Fibroblast of mammary gland (primary cell): ENCODE measurements around the gene FALEC.

Experiments
- DNase-seq: peaks from one replicate; pipeline ENCODE4 v3.0.0-alpha.2; 2010; ENCODE audit warnings: low read depth
- H3K4me3 ChIP-seq: 2 replicates; pipeline ENCODE4 v1.5.1; 2011; ENCODE audit warnings: low read depth, mild to moderate bottlenecking, low read length, moderate library complexity; ENCODE audit not compliant: control insufficient read depth
- CTCF ChIP-seq: conservative IDR thresholded peaks from 2 replicates; pipeline ENCODE4 v1.5.1; 2011; ENCODE audit warnings: low read depth, low read length, inconsistent platforms; ENCODE audit not compliant: control insufficient read depth, insufficient read depth

FALEC gene

GRCh38 chr1:150514913-150515327 lies 632 bp upstream of the FALEC start:
- TF ChIP-seq CTCF, result no peak
- DNase-seq, result no peak
- peak overlapping the region; percentile 49 for H3K4me3 ChIP-seq

- no peak for TF ChIP-seq CTCF
- DNase-seq, result peak; percentile 22
- peak overlapping the region; percentile 61 for H3K4me3 ChIP-seq
These were observed 569 bp downstream of the FALEC start for GRCh38 chr1:150516050-150516591.

- peak overlapping the region; percentile 61 for H3K4me3 ChIP-seq
- TF ChIP-seq CTCF, result no peak
- peak; percentile 18 for DNase-seq
These were observed 1.1 kb downstream of the FALEC start for GRCh38 chr1:150516616-150517015.

- DNase-seq, result no peak
- no peak overlapping the region for H3K4me3 ChIP-seq
- TF ChIP-seq CTCF, result no peak
These were observed 5.8 kb downstream of the FALEC start for GRCh38 chr1:150521196-150521968.

- H3K4me3 ChIP-seq, result no peak overlapping the region
- no peak for DNase-seq
- no peak for TF ChIP-seq CTCF
These were observed 9.8 kb downstream of the FALEC start for GRCh38 chr1:150525348-150525747.

GRCh38 chr1:150528196-150528595 lies 12.6 kb downstream of the FALEC start:
- DNase-seq, result peak; percentile 79
- TF ChIP-seq CTCF, result no peak
- H3K4me3 ChIP-seq, result no peak overlapping the region
